Measurements from ENCODE around the gene GPR37. TPM values are rescaled to one million over a fixed set of nuclear protein-coding genes. Genes with fewer than 3 reads are reported as not detected.
A peak's percentile ranks its signal among the peaks of the same experiment; 100 is the strongest.

The GPR37 gene
- total RNA-seq, 4 donors from 2014 or later: 5.0 to 15.2 (median 12.5) TPM

GRCh38 chr7:124724507-124725192, 40.9 kb downstream of the GPR37 start:
- H3K36me3 ChIP-seq: no peaks in the 10 kb centered on the region
- no peak for DNase-seq (ENCODE audit: extremely low spot score)
- no peaks in the 10 kb centered on the region for H3K27me3 ChIP-seq
- H3K27ac ChIP-seq (replicated peaks in 1 of 4): no peak overlapping the region
- intact Hi-C loops (cut with DNase I): no loop called here
- 87% methylated on average over 4 of the region's 4 CpGs for WGBS
- H3K4me1 ChIP-seq: peaks cover 0 to 36% (median 16%) of the 10 kb centered on the region in 4 donors
- no peak overlapping the region for H3K4me3 ChIP-seq
- TF ChIP-seq POLR2AphosphoS5 (IDR thresholded peaks at IDR 0.05): no peak
- no peak for TF ChIP-seq EP300 (IDR thresholded peaks at IDR 0.05)
- no peak for TF ChIP-seq POLR2A (IDR thresholded peaks at IDR 0.05; ENCODE audit: low read depth)
- TF ChIP-seq CTCF (IDR thresholded peaks at IDR 0.05): no peak
- no peaks in the 10 kb centered on the region for H3K9me3 ChIP-seq

- H3K4me3 ChIP-seq: no peak overlapping the region
- TF ChIP-seq EP300 (IDR thresholded peaks at IDR 0.05) (no peak), POLR2AphosphoS5 (IDR thresholded peaks at IDR 0.05) (no peak), POLR2A (IDR thresholded peaks at IDR 0.05; ENCODE audit: low read depth) (no peak), CTCF (IDR thresholded peaks at IDR 0.05) (no peak)
- no peaks in the 10 kb centered on the region for H3K27me3 ChIP-seq
- intact Hi-C loops (cut with DNase I): no loop called here
- no peak overlapping the region for H3K27ac ChIP-seq (replicated peaks in 1 of 4)
- H3K9me3 ChIP-seq: no peaks in the 10 kb centered on the region
- no peak for DNase-seq (ENCODE audit: extremely low spot score)
- WGBS: 81% methylated on average over 5 of the region's 5 CpGs
- peaks cover 0 to 40% (median 17%) of the 10 kb centered on the region in 4 donors for H3K4me1 ChIP-seq
- no peaks in the 10 kb centered on the region for H3K36me3 ChIP-seq
Measured at GRCh38 chr7:124724079-124724478, 41.5 kb downstream of the GPR37 start.

GRCh38 chr7:124723012-124723411, 42.6 kb downstream of the GPR37 start:
- Histone ChIP-seq H3K27me3 (no peaks in the 10 kb centered on the region), H3K4me1 (peaks cover 0 to 48% (median 19%) of the 10 kb centered on the region in 4 donors), H3K36me3 (no peaks in the 10 kb centered on the region), H3K4me3 (no peak overlapping the region), H3K9me3 (no peaks in the 10 kb centered on the region), H3K27ac (replicated peaks in 1 of 4) (peak overlapping the region; percentile 25 to 71 (median 61))
- intact Hi-C loops (cut with DNase I): no loop called here
- TF ChIP-seq CTCF (IDR thresholded peaks at IDR 0.05) (no peak), EP300 (IDR thresholded peaks at IDR 0.05) (no peak), POLR2AphosphoS5 (IDR thresholded peaks at IDR 0.05) (no peak), POLR2A (IDR thresholded peaks at IDR 0.05; ENCODE audit: low read depth) (no peak)
- WGBS: 62% methylated on average over 2 of the region's 2 CpGs
- DNase-seq (ENCODE audit: extremely low spot score): no peak

DNA sequence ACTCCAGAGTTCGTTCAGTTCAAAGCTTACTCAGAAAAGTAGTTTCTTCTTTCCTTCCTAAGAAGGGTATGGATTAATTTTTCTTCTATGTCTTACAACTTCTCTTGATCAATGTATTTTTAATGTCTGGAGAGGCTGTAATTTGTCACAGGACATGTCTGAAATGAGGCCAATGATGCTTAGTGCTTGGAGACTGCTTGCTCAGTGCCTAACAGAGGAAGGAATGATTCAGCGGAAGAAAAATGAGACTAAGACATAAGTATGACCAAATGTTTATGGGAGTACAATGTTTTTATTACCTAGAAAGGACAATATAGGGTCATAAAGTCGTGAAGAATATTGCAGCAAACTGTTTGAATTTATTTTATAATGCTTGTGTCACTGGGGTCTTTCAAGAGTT, 43.3 kb downstream of the GPR37 start:
- Histone ChIP-seq H3K27me3 (no peaks in the 10 kb centered on the region), H3K36me3 (no peaks in the 10 kb centered on the region), H3K9me3 (no peaks in the 10 kb centered on the region), H3K4me1 (peaks cover 0 to 51% (median 19%) of the 10 kb centered on the region in 4 donors), H3K4me3 (no peak overlapping the region), H3K27ac (replicated peaks in 1 of 4) (peak overlapping the region; percentile 28 to 71 (median 62))
- WGBS: 37% methylated on average over 3 of the region's 3 CpGs
- no peak for DNase-seq (ENCODE audit: extremely low spot score)
- intact Hi-C loops (cut with DNase I): no loop called here
- TF ChIP-seq POLR2AphosphoS5 (IDR thresholded peaks at IDR 0.05): peak in 1 of 2 donors; percentile 49
- no peak for TF ChIP-seq POLR2A (IDR thresholded peaks at IDR 0.05; ENCODE audit: low read depth)

DNA sequence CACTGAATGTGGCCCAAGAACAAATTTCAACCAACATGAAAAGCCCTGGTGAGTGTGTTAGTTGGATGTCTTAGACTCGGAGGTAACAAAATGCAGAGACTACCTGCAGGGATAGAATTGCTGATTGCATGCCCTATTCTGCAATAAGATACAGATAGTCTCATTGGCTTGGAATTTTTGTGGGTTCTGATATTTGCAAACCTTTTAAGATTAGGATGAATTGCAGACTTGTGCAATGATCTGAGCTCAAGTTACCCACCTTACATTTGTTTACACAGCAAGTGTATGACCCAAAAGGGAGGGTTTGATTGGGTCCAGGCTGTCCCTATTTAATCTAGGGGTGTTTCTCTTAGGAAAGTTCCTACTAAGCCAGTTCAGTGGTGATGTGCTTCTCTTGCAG, 45.4 kb downstream of the GPR37 start:
- TF ChIP-seq CTCF (IDR thresholded peaks at IDR 0.05) (no peak), POLR2A (IDR thresholded peaks at IDR 0.05; ENCODE audit: low read depth) (no peak), POLR2AphosphoS5 (IDR thresholded peaks at IDR 0.05) (no peak), EP300 (IDR thresholded peaks at IDR 0.05) (no peak)
- Histone ChIP-seq H3K27me3 (no peaks in the 10 kb centered on the region), H3K4me3 (no peak overlapping the region), H3K4me1 (peaks cover 0 to 51% (median 19%) of the 10 kb centered on the region in 4 donors), H3K9me3 (no peaks in the 10 kb centered on the region), H3K27ac (replicated peaks in 1 of 4) (no peak overlapping the region), H3K36me3 (no peaks in the 10 kb centered on the region)
- DNase-seq (ENCODE audit: extremely low spot score): no peak
- 48% methylated on average over 1 of the region's 1 CpG for WGBS
- intact Hi-C loops (cut with DNase I): no loop called here

Measured in esophagus muscularis mucosa (tissue), 4 donors.